Stimulated activated CD8-positive, alpha-beta memory T cell treated with anti-CD3 and anti-CD28 coated beads, Interleukin-15, amount 100 ng/mL, for 1 hour (primary cell): ENCODE results near the gene SAPCD1.
A peak's percentile ranks its signal among the peaks of the same experiment; 100 is the strongest.
"Not testable (repeated sequence)": the region's sequence is repeated elsewhere in the genome, so short reads cannot be mapped to it uniquely, and the experiment has no call there.

Experiments used
- DNase-seq: peaks from one replicate; pipeline ENCODE4 v3.0.0-alpha.2; 2020; ENCODE audit warnings: low read depth

SAPCD1 gene

DNA sequence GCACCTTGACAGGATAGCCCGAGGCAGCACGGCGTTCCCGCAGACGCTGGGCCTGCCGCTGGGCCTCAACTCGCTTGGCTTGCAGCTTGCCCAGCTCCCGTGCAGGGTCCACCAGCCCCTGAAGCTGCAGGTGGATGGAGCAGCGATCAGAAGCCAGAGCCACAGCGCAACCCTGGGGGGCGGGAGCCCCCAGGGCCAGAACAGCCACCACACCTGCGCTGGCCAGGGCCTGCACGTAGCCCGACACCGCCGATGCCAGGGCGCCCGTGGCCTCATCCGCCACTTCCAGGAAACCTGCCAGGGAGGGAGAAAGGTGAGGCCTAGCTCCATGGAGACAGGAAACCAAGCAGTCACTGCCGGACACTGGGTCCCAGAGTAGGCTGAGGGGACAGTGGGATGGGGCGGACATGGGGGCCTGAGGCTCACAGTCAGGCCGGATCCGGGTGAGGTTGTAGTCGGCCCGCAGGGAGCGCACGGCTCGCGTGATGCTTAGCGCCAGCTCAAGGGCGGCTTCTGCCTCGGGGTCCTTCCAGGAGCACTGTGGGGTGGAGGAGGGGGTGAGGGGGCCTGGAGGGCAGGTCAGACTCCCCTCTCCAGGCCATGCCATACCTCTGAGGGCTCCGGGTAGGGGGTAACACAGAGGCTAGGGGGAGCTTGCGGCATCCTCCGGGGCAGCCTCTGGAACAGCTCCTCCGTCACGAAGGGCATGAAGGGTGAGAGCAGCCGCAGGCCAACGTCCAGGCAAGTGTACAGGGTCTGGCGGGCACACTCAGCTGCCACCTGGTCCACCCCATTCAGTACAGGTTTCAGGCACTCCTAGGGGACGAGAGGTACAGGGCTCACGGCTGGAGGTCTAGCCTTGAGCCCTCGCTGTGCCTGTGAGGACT is 16.8 kb downstream of the SAPCD1 start:
- DNase-seq, result no peak

GRCh38 chr6:31779908-31780307 is 17.5 kb downstream of the SAPCD1 start:
- no peak for DNase-seq

DNA sequence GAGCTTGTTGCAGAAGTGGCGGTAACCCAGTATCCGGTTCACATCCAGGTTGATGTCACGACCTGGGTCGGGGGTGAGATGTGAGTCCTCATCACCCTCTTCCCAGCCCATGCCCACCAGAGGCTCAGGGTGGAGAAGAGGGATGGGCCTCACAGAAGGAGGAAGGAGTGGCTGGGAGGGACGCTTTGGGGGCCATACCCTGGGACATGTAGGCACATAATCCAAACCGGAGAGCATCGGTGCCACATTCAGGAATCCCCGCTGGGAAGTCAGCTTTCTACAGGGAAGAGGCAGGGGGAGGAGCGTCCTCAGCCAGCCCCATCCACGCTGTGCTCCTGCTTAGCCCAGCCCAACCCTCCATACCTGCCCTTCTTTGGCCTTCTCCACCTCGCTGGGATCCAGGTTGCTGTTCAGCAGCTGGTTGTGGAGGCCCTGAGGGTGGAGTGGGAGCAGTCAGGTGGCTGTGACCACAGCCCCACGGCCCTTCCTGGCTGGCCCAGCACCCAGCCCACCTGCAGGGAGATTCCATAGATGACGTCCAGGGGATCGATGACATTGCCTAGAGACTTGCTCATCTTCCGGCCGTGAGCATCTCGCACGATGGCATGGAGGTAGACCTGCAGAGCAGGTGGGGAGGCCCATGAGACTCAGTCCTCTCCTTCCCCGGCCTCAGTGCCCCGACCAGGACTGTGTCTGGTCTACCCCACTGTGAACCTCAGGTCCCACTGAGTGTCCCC is 18.2 kb downstream of the SAPCD1 start:
- no peak for DNase-seq

DNA sequence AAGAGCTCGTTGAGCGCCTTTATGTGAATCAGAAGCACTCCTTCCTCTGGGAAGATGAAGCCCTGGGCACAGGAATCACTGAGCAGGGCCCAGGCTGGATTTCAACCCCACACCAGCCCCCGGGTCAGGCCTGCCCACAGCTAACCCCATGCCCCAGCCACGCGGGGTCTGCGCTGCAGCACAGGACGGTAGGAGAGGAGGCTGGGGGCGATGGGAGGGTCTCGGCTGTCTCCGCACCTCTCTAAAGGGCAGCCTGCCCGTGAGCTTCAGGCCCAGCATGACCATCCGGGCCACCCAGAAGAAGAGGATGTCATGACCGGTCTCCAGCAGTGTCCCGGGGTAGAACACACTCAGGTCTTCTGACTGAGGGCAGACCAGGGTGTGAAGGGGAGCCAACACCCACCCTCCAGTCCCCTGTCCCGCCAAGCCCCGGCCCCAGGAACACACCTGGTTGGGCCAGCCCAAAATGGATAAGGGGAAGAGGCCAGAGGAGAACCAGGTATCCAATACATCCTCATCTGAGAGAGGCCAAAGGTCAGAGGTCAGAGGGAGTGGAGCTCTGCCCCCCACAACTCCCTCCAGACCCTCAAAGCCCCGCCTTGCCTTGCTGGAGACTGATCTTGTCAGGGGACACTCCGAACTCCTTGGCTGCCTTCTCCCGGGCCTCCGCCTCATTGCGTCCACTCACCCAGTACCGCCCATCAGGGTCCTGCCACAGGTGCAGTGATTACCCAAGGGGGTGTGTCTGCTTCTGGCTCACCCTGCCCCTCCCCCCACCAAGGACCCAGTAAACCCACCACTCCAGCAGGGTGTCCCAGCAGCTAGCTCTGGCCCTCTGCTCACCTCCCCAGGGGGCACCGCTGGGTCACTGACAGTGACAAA is 19.0 kb downstream of the SAPCD1 start:
- no peak for DNase-seq

- DNase-seq, result no peak
Observed at GRCh38 chr6:31782126-31782855, 19.8 kb downstream of the SAPCD1 start.

DNA sequence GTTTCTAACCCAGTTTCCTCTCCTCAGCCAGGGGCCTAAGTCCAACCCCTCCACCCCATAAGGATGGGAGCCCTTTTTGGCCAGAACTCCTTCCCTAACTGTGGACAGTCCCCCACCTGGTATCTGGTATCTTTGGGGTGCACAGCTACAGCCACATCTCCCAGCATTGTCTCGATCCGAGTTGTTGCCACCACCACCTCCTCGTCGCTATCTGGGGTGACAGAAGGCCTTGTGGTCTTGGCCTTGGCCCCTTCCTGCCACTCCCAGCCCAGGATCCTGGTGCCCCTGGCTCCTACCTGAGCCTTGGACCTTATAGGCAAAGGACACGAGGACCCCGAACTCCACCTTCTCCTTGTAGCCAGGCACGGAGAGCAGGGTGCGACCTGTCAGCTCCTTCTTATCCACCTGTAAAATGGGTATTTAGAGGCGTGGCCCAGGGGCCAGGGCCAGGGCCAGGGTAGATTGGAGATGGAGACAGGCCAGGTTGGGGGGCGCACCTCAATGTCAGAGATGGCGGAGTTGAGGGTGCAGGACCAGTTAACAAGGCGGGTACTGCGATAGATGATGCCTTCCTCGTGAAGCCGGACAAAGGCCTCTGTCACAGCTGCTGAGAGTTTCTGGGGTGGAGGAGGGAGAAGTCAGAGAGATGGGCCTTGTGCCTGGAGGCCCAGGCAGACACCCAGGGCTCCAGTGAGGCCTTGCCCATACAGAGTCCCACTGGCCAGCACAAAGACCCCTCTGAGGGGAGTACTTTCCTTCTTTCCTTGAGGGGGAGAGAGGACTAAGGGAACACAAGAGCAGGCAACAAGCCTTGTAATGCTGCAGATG is 21.9 kb downstream of the SAPCD1 start:
- DNase-seq, result no peak

DNA sequence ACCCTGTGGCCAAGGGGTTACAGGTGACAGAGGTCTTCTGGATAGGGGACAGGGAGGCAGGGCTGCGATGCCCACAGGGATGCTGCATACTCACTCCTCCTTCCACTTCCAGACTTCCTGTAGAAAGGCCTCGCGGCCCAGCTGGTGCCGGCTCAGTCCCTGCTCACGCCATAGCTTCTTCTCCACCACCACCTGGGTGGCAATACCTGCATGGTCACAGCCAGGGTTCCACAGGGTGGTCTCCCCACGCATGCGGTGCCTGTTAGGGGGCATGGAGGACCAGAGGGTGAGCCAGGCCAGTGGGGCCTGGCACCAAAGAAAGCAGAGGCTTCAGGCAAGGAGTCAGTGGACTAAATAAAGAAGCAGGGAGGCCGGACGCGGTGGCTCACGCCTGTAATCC is 23.0 kb downstream of the SAPCD1 start:
- DNase-seq, result no peak

GRCh38 chr6:31791324-31792089 is 29.1 kb downstream of the SAPCD1 start:
- no peak for DNase-seq

GRCh38 chr6:31792090-31792374 is 29.6 kb downstream of the SAPCD1 start:
- DNase-seq, result no peak

DNA sequence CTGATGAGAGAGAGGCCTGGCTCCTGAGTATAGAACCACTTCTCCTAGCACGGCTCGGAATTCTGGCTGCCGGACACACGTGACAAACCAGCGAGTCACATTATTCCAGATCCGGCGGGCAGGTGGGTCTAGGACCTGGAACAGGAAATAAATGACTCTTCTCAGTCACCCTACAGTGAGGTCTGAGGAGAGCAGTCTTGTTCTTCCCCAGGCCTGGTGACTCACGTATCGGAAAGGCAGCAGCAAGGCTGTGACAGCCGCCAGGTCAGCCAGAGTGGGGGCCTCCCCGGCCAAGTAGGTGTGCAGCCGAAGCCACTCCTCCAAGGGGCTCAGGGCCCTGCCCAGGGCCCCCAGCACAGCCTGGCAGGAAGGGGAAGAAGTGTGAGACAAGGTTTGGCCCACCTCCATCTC is 30.3 kb downstream of the SAPCD1 start:
- DNase-seq, result no peak

- DNase-seq, result not testable (repeated sequence)
Observed at GRCh38 chr6:31793927-31794245, 31.4 kb downstream of the SAPCD1 start.

- no peak for DNase-seq
Observed at GRCh38 chr6:31794294-31794865, 31.9 kb downstream of the SAPCD1 start.

DNA sequence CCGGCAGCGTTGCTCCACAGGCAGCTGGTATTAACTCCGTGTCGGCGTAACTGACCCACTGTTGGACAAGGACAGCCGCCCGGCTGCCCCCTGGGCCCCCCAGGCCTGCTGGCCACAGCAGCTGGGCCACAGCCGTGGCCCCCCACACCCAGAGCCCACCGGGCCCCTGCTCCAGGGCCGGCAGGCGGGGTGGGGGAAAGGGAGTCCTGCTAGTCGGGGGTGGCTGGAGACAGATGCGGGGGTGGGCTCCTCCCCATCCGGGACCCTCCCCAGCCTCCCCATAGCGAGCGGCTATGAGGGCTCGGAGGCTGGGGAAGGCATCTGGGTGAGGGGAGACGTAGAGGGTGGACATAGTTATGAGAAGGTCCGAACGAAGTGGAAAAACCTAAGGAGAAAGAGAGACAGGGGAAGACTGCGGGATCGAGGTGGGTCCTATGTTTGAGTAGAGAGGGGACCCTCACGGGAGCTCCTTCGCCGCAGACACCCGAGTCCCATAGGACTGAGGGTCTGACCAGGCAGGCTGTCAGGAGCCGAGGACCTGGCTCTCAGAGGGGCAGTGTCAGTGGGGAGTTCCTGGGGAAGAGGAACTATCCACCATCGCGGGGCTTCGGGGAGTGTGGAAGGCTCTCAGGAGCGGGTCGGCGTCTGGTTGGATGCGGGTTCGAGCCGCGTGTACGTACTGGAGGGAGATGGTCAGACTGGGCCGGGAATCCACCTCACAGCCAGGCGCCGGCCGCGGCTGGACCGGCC is 32.6 kb downstream of the SAPCD1 start:
- DNase-seq, result no peak

- DNase-seq, result peak; percentile 63
Observed at GRCh38 chr6:31795616-31796298, 33.3 kb downstream of the SAPCD1 start, which contains the start of gene VARS1. VARS1 (minus strand) TSS chr6:31795752; CDS start chr6:31795217, 535 bp downstream.

- DNase-seq, result no peak
Observed at GRCh38 chr6:31796993-31797385, 34.5 kb downstream of the SAPCD1 start.

GRCh38 chr6:31797588-31797987 is 35.1 kb downstream of the SAPCD1 start:
- DNase-seq, result no peak

DNA sequence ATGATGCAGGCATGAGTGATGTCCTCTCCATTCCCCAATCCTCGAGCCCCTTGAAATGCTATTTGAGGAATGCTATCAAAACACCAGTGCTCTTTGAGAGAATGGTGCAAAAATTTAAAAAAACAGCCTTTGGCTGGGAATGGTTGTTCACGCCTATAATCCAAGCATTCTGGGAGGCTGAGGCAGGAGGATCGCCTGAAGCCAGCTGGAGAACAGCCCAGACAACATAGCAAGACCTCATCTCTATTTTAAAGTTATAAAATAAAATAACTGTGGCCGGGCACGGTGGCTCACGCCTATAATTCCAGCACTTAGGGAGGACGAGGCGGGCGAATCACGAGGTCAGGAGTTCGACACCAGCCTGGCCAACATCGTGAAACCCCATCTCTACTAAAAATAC is 37.3 kb downstream of the SAPCD1 start:
- no peak for DNase-seq
